Stimulated activated CD8-positive, alpha-beta memory T cell treated with anti-CD3 and anti-CD28 coated beads, Interleukin-7, amount 100 ng/mL, for 48 hours (primary cell): ENCODE results near the gene CBX5.
"Not testable (repeated sequence)": the region's sequence is repeated elsewhere in the genome, so short reads cannot be mapped to it uniquely, and the experiment has no call there.

Experiments
- DNase-seq, 2 donors: peaks; one replicate each; pipeline ENCODE4 v3.0.0-alpha.2; 2020; ENCODE audit warnings: low read depth in 1 of 2; ENCODE audit errors: extremely low read depth in 1 of 2

CBX5 gene

GRCh38 chr12:54227927-54228326 is 52.0 kb downstream of the CBX5 start:
- DNase-seq, result not testable (repeated sequence)

- no peak for DNase-seq
Observed at GRCh38 chr12:54227376-54227775, 52.5 kb downstream of the CBX5 start.

GRCh38 chr12:54225666-54226065 is 54.3 kb downstream of the CBX5 start:
- no peak for DNase-seq

GRCh38 chr12:54222609-54223008 is 57.3 kb downstream of the CBX5 start:
- DNase-seq, result no peak

- no peak for DNase-seq
Observed at GRCh38 chr12:54221402-54221984, 58.4 kb downstream of the CBX5 start.

- DNase-seq, result no peak
Observed at GRCh38 chr12:54220567-54220966, 59.4 kb downstream of the CBX5 start.

- DNase-seq, result no peak
Observed at GRCh38 chr12:54220092-54220557, 59.8 kb downstream of the CBX5 start.

- no peak for DNase-seq
Observed at GRCh38 chr12:54217774-54218241, 62.1 kb downstream of the CBX5 start.

GRCh38 chr12:54216797-54217661 is 62.9 kb downstream of the CBX5 start:
- DNase-seq, result peak; percentile 47 to 73

- DNase-seq, result peak in 1 of 2 donors; percentile 36
Observed at GRCh38 chr12:54215989-54216796, 63.7 kb downstream of the CBX5 start.

GRCh38 chr12:54214553-54215406 is 65.1 kb downstream of the CBX5 start:
- peak; percentile 73 to 85 for DNase-seq

- DNase-seq, result no peak
Observed at GRCh38 chr12:54213079-54213478, 66.8 kb downstream of the CBX5 start.

- DNase-seq, result no peak
Observed at GRCh38 chr12:54211920-54212319, 68.0 kb downstream of the CBX5 start.

- DNase-seq, result no peak
Observed at GRCh38 chr12:54210400-54210790, 69.5 kb downstream of the CBX5 start.

GRCh38 chr12:54208591-54208990 is 71.3 kb downstream of the CBX5 start:
- DNase-seq, result no peak

GRCh38 chr12:54207539-54208294 is 72.2 kb downstream of the CBX5 start:
- DNase-seq, result peak; percentile 52 to 56

GRCh38 chr12:54206791-54207190 is 73.1 kb downstream of the CBX5 start:
- no peak for DNase-seq

GRCh38 chr12:54204316-54204715 is 75.6 kb downstream of the CBX5 start:
- no peak for DNase-seq

GRCh38 chr12:54201001-54201794 is 78.7 kb downstream of the CBX5 start:
- DNase-seq, result peak; percentile 33 to 41
